ENCODE measurements around the gene ZNF33A. TPM values are rescaled to one million over a fixed set of nuclear protein-coding genes. Genes with fewer than 3 reads are reported as not detected.

Gene ZNF33A
- total RNA-seq, 1 donor from 2014 or later = 25.7 TPM

DNA sequence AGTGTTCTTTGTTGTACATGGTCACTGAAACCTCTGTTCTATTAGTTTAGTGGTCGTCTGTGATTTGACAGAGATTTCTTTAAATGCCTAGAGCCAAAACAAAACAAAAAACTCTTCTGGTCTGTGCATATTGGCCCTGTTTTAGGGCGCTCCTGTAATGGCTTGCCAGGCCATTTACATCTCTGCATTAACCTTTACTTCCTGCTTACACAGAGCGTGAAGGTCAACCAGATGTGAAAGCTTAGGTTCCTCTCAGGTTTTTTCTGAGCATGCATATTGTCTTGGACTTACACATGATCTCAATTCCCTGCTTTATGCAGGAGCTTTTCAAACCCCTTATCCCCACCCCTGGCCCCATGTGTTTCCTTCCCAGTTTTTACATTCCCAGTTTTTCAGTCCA, 93.3 kb downstream of the ZNF33A start:
- TF ChIP-seq, protein P1, sequence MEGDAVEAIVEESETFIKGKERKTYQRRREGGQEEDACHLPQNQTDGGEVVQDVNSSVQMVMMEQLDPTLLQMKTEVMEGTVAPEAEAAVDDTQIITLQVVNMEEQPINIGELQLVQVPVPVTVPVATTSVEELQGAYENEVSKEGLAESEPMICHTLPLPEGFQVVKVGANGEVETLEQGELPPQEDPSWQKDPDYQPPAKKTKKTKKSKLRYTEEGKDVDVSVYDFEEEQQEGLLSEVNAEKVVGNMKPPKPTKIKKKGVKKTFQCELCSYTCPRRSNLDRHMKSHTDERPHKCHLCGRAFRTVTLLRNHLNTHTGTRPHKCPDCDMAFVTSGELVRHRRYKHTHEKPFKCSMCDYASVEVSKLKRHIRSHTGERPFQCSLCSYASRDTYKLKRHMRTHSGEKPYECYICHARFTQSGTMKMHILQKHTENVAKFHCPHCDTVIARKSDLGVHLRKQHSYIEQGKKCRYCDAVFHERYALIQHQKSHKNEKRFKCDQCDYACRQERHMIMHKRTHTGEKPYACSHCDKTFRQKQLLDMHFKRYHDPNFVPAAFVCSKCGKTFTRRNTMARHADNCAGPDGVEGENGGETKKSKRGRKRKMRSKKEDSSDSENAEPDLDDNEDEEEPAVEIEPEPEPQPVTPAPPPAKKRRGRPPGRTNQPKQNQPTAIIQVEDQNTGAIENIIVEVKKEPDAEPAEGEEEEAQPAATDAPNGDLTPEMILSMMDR (IDR thresholded peaks at IDR 0.05) = no peak
- Histone ChIP-seq H3K27ac (no peak overlapping the region), H3K4me1 (no peaks in the 10 kb centered on the region), H3K9me3 (peaks cover 23% of the 10 kb centered on the region), H3K4me3 (no peak overlapping the region), H3K36me3 (peaks cover 21% of the 10 kb centered on the region), H3K27me3 (no peaks in the 10 kb centered on the region)
- intact Hi-C loops (cut with DNase I) = no loop called here
- ATAC-seq (no peak), DNase-seq (no peak)

DNA sequence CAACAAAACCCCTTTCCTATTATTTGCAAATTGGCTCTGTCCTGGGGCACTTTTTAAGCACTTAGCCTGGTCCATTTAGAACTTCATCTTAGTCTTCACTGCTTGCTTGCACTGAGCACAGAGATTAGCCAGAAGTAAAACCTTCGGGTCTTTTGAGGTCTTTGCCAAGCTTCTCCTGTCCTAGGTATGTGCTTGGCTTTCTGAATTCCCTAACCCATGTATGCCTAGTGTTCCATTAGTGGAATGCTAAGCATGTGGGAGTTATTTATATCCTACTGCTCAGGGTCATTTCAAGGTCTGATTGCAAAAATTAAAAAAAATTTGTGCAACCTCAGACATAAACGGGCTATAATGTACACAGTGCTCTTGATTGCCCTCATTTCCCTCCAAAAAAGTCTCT, 101.7 kb downstream of the ZNF33A start:
- H3K4me3 ChIP-seq = no peak overlapping the region
- TF ChIP-seq, protein P1 (IDR thresholded peaks at IDR 0.05) = no peak
- DNase-seq = no peak
- H3K4me1 ChIP-seq = no peaks in the 10 kb centered on the region
- no peak overlapping the region for H3K27ac ChIP-seq
- intact Hi-C loops (cut with DNase I) = no loop called here
- H3K9me3 ChIP-seq = peaks cover 66% of the 10 kb centered on the region
- ATAC-seq = no peak
- H3K36me3 ChIP-seq = peaks cover 31% of the 10 kb centered on the region
- no peaks in the 10 kb centered on the region for H3K27me3 ChIP-seq

Other genes starting within 250 kb of the ZNF33A start
- 14.3 TPM for gene ZNF248, start 153.1 kb upstream of the ZNF33A start, total RNA-seq
- gene ZNF25, start 34.0 kb upstream of the ZNF33A start, total RNA-seq = 11.5 TPM
- 16.6 TPM for gene ZNF37A, start 83.7 kb downstream of the ZNF33A start, total RNA-seq

Measured in upper lobe of right lung (tissue), 1 donor.